Astrocyte (in vitro differentiated cells and primary cell): ENCODE data around the gene SNX22.

Experiments used
- EZH2 ChIP-seq: IDR thresholded peaks from 2 replicates; pipeline ENCODE4 v1.6.1; 2012; ENCODE audit warnings: mild to moderate bottlenecking, low read length, inconsistent platforms; ENCODE audit not compliant: insufficient read depth
- TF ChIP-seq, protein P1 (sequence below): IDR thresholded peaks from 2 replicates; pipeline ENCODE4 v1.5.1; 2011; ENCODE audit warnings: low read depth, mild to moderate bottlenecking, inconsistent platforms, low read length, moderate library complexity; ENCODE audit not compliant: insufficient read depth

DNA sequence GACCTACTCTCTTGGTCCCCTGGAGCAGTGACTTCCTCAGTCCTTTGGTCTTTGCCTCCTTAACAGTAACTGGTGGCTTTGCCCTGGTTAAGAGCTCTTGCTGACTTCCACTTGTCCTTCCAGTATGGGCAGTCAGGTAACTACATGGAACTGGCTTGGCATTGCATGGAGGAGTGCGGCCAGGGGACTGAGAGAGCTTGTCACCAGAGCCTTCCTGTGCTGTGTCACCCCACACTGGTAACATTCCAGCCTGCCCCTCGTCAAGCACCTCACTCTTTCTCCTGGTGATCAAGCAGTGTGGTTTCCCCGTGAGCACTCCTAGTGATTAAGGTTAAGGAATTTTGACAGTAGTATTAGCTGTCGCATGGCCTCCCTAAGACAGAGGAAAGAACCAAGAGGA lies 19.3 kb upstream of the SNX22 start:
- TF ChIP-seq, protein P1, sequence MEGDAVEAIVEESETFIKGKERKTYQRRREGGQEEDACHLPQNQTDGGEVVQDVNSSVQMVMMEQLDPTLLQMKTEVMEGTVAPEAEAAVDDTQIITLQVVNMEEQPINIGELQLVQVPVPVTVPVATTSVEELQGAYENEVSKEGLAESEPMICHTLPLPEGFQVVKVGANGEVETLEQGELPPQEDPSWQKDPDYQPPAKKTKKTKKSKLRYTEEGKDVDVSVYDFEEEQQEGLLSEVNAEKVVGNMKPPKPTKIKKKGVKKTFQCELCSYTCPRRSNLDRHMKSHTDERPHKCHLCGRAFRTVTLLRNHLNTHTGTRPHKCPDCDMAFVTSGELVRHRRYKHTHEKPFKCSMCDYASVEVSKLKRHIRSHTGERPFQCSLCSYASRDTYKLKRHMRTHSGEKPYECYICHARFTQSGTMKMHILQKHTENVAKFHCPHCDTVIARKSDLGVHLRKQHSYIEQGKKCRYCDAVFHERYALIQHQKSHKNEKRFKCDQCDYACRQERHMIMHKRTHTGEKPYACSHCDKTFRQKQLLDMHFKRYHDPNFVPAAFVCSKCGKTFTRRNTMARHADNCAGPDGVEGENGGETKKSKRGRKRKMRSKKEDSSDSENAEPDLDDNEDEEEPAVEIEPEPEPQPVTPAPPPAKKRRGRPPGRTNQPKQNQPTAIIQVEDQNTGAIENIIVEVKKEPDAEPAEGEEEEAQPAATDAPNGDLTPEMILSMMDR: no peak
- no peak for TF ChIP-seq EZH2
